ENCODE data around the gene COL26A1.

The COL26A1 gene

GRCh38 chr7:101537205-101537604, 174.5 kb downstream of the COL26A1 start:
- DNase-seq: no peak

- no peak for DNase-seq
These were observed 175.4 kb downstream of the COL26A1 start for GRCh38 chr7:101537935-101538595.

GRCh38 chr7:101538596-101539459, 176.2 kb downstream of the COL26A1 start:
- DNase-seq: peak; percentile 71

- no peak for DNase-seq
These were observed 177.1 kb downstream of the COL26A1 start for GRCh38 chr7:101539784-101540183.

GRCh38 chr7:101542527-101543241, 180.0 kb downstream of the COL26A1 start:
- peak; percentile 80 for DNase-seq

- DNase-seq: no peak
These were observed 180.6 kb downstream of the COL26A1 start for GRCh38 chr7:101543242-101543766.

GRCh38 chr7:101543846-101544245, 181.2 kb downstream of the COL26A1 start:
- no peak for DNase-seq

GRCh38 chr7:101545441-101546190, 182.9 kb downstream of the COL26A1 start:
- no peak for DNase-seq

GRCh38 chr7:101546308-101546936, 183.7 kb downstream of the COL26A1 start:
- DNase-seq: no peak

- DNase-seq: no peak
These were observed 184.6 kb downstream of the COL26A1 start for GRCh38 chr7:101547022-101547915.

- no peak for DNase-seq
These were observed 185.4 kb downstream of the COL26A1 start for GRCh38 chr7:101547916-101548661.

GRCh38 chr7:101549734-101550133, 187.1 kb downstream of the COL26A1 start:
- DNase-seq: no peak

GRCh38 chr7:101550641-101551541, 188.2 kb downstream of the COL26A1 start:
- DNase-seq: no peak

GRCh38 chr7:101553018-101553770, 190.5 kb downstream of the COL26A1 start:
- no peak for DNase-seq

- no peak for DNase-seq
These were observed 191.2 kb downstream of the COL26A1 start for GRCh38 chr7:101553771-101554445.

GRCh38 chr7:101554584-101555268, 192.1 kb downstream of the COL26A1 start:
- DNase-seq: no peak

- no peak for DNase-seq
These were observed 192.7 kb downstream of the COL26A1 start for GRCh38 chr7:101555269-101555920.

Measured in NCI-H82 (cell line).